ENCODE data around the gene OGDHL. TPM values are rescaled to one million over a fixed set of nuclear protein-coding genes. Genes with fewer than 3 reads are reported as not detected.

OGDHL gene
- total and polyA plus RNA-seq, 2 donors (not counting 3 experiments of a cell fraction or from before 2014, with no cell fraction given), result 0.43 to 1.0 TPM

GRCh38 chr10:49713266-49713665 is 48.9 kb downstream of the OGDHL start:
- H3K27ac ChIP-seq (ENCODE audit: insufficient read depth, low read depth, low read length), result no peak overlapping the region
- FAIRE-seq (no peak), DNase-seq (ENCODE audit: low read depth, low spot score) (no peak)
- no peaks in the 10 kb centered on the region for H4K20me1 ChIP-seq (replicated peaks; ENCODE audit: control insufficient read depth, extremely low read depth, insufficient read depth, low read length)
- no peaks in the 10 kb centered on the region for H3K4me1 ChIP-seq (ENCODE audit: control insufficient read depth, extremely low read depth, insufficient read depth, low read length)
- no peak overlapping the region for H3K4me3 ChIP-seq (replicated peaks in 1 of 3; ENCODE audit: insufficient read depth in 1 of 3, low read depth in 1 of 3, low read length in 3 of 3)
- H3K27me3 ChIP-seq (ENCODE audit: control insufficient read depth in 2 of 2, insufficient read depth in 2 of 2, low read length in 2 of 2), result no peaks in the 10 kb centered on the region
- no peak overlapping the region for H3K9ac ChIP-seq (replicated peaks; ENCODE audit: extremely low read depth, insufficient read depth, low read length)
- H3K4me2 ChIP-seq (ENCODE audit: insufficient read depth, low read length), result no peak overlapping the region
- ChIA-PET CTCF (no interaction called here), POLR2A (no interaction called here)
- intact Hi-C loops (cut with micrococcal nuclease) (no loop called here), dilution Hi-C loops (cut with MboI; ENCODE audit: extremely low pct_ligation_motif_present, low sequenced_read_pairs) (no loop called here)
- no peaks in the 10 kb centered on the region for H3K36me3 ChIP-seq (ENCODE audit: control insufficient read depth in 2 of 2, extremely low read depth in 1 of 2, insufficient read depth in 2 of 2, low read length in 2 of 2)
- H3K9me1 ChIP-seq (replicated peaks; ENCODE audit: control insufficient read depth, extremely low read depth, insufficient read depth, low read length), result no peaks in the 10 kb centered on the region
- H3K79me2 ChIP-seq (ENCODE audit: control insufficient read depth, insufficient read depth, low read length), result no peaks in the 10 kb centered on the region
- TF ChIP-seq POLR2AphosphoS5 (IDR thresholded peaks at IDR 0.05; ENCODE audit: insufficient read depth, low read depth, low read length) (no peak), GATA2 (IDR thresholded peaks at IDR 0.05; ENCODE audit: insufficient read depth, insufficient read length, low read depth, low read length) (no peak), POLR2A (IDR thresholded peaks at IDR 0.05; ENCODE audit: low read depth, low read length) (no peak), MYC (IDR thresholded peaks at IDR 0.05; ENCODE audit: low read depth, low read length) (no peak), EZH2 (IDR thresholded peaks at IDR 0.05; ENCODE audit: borderline replicate concordance, low read depth, low read length, severe bottlenecking) (no peak), FOS (IDR thresholded peaks at IDR 0.05; ENCODE audit: borderline replicate concordance, insufficient read depth, low read length) (no peak), JUN (IDR thresholded peaks at IDR 0.05; ENCODE audit: borderline replicate concordance, insufficient read depth, insufficient read length, low read depth) (no peak)
- TF ChIP-seq, protein P1, sequence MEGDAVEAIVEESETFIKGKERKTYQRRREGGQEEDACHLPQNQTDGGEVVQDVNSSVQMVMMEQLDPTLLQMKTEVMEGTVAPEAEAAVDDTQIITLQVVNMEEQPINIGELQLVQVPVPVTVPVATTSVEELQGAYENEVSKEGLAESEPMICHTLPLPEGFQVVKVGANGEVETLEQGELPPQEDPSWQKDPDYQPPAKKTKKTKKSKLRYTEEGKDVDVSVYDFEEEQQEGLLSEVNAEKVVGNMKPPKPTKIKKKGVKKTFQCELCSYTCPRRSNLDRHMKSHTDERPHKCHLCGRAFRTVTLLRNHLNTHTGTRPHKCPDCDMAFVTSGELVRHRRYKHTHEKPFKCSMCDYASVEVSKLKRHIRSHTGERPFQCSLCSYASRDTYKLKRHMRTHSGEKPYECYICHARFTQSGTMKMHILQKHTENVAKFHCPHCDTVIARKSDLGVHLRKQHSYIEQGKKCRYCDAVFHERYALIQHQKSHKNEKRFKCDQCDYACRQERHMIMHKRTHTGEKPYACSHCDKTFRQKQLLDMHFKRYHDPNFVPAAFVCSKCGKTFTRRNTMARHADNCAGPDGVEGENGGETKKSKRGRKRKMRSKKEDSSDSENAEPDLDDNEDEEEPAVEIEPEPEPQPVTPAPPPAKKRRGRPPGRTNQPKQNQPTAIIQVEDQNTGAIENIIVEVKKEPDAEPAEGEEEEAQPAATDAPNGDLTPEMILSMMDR (IDR thresholded peaks at IDR 0.05; ENCODE audit: extremely low read depth in 1 of 2, insufficient read depth in 1 of 2, low read depth in 1 of 2, low read length in 2 of 2), result no peak
- TF ChIP-seq, protein P2, sequence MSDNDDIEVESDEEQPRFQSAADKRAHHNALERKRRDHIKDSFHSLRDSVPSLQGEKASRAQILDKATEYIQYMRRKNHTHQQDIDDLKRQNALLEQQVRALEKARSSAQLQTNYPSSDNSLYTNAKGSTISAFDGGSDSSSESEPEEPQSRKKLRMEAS (IDR thresholded peaks at IDR 0.05; ENCODE audit: insufficient read depth, insufficient read length), result no peak
- BruUV-seq (replicated peaks), result no TSS peak
- no peaks in the 10 kb centered on the region for H3K9me3 ChIP-seq (replicated peaks; ENCODE audit: control insufficient read depth, insufficient read depth, low read length)
- H2AFZ ChIP-seq (ENCODE audit: low read depth, low read length), result no peak overlapping the region
